A549 (cell line): ENCODE data around the gene NUDCD3. TPM values are rescaled to one million over a fixed set of nuclear protein-coding genes. Genes with fewer than 3 reads are reported as not detected.

Source experiments
- ATAC-seq, 2 experiments: fragments of 200-7000 bp in 1 of 2; fragments of >200 bp in 1 of 2; cut with Nextera tagmentation in 1 of 2; cut with Tn5 transposase in 1 of 2; 3 replicates each; pipeline versions ENCODE4 v1.8.0 to v1.9.1; 2018 to 2020; ENCODE audit warnings: mild to moderate bottlenecking in 1 of 2, moderate library complexity in 1 of 2
- CTCF ChIA-PET: fragments of 300-600 bp; sonication (Branson Sonifier 250); formaldehyde crosslinking; extraction: SDS; loops from one replicate; lab custom pipeline; 2021; ENCODE audit warnings: antibody characterized with exemption, inconsistent platforms; lab: Yijun Ruan, JAX
- POLR2A ChIA-PET: fragments of 350-600 bp; formaldehyde crosslinking; extraction: SDS; loops from one replicate; lab custom pipeline; 2021; ENCODE audit warnings: antibody characterized with exemption, inconsistent platforms; lab: Yijun Ruan, JAX
- DNase-seq, 2 experiments: peaks; one replicate each; pipeline versions ENCODE4 v3.0.0 to v3.0.0-alpha.2; 2011 to 2016; ENCODE audit warnings: low read depth in 1 of 2, low spot score in 1 of 2
- FAIRE-seq: peaks from 2 replicates; lab custom pipeline; 2011; peaks lifted over from hg19 to GRCh38; lab: Jason Lieb, UNC
- H3K27ac ChIP-seq, 2 experiments: fragments of >200 bp; sonication (Bioruptor Twin); formaldehyde crosslinking; 3 replicates each; pipeline ENCODE4 v1.5.1; 2016 to 2017
- H3K4me1 ChIP-seq: fragments of >200 bp; sonication (Bioruptor Twin); formaldehyde crosslinking; 3 replicates; pipeline ENCODE4 v1.6.1; 2016
- H3K4me2 ChIP-seq: fragments of >200 bp; sonication (Bioruptor Twin); formaldehyde crosslinking; 3 replicates; pipeline ENCODE4 v1.6.1; 2016
- H3K4me3 ChIP-seq: fragments of >200 bp; sonication (Bioruptor Twin); formaldehyde crosslinking; 3 replicates; pipeline ENCODE4 v1.5.1; 2016
- H3K9me3 ChIP-seq: fragments of >200 bp; sonication (Bioruptor Twin); formaldehyde crosslinking; 3 replicates; pipeline ENCODE4 v1.6.1; 2016
- EHF ChIP-seq: fragments of 250-450 bp; sonication (Bioruptor Pico); IDR thresholded peaks from 2 replicates; pipeline ENCODE4 v1.5.0; 2020; ENCODE audit warnings: mild to moderate bottlenecking
- FOXS1 ChIP-seq: fragments of 250-450 bp; sonication (Bioruptor Pico); IDR thresholded peaks from 2 replicates; pipeline ENCODE4 v1.5.0; 2020; ENCODE audit warnings: mild to moderate bottlenecking, moderate library complexity
- HEYL ChIP-seq: fragments of 250-450 bp; sonication (Bioruptor Pico); IDR thresholded peaks from 2 replicates; pipeline ENCODE4 v1.8.0; 2021; ENCODE audit warnings: mild to moderate bottlenecking, moderate library complexity
- JUNB ChIP-seq: fragments of >200 bp; sonication (Bioruptor Twin); formaldehyde crosslinking; IDR thresholded peaks from 2 replicates; pipeline ENCODE4 v1.6.1; 2016
- MAFK ChIP-seq: fragments of 450-650 bp; IDR thresholded peaks from 2 replicates; pipeline ENCODE4 v1.6.1; 2014; ENCODE audit not compliant: partially characterized antibody
- NPAS2 ChIP-seq: fragments of 250-450 bp; sonication (Bioruptor Pico); IDR thresholded peaks from 2 replicates; pipeline ENCODE4 v1.8.0; 2022; ENCODE audit warnings: mild to moderate bottlenecking, moderate library complexity, borderline replicate concordance
- PHF8 ChIP-seq: fragments of 200-600 bp; sonication (generic); IDR thresholded peaks from 2 replicates; pipeline ENCODE4 v1.6.1; 2016; ENCODE audit warnings: low read depth, mild to moderate bottlenecking, antibody characterized with exemption, moderate library complexity, borderline replicate concordance
- POLR2AphosphoS2 ChIP-seq: conservative IDR thresholded peaks from 2 replicates; pipeline ENCODE4 v1.6.1; 2012; ENCODE audit warnings: low read length, improper control_type of control experiment, inconsistent platforms
- RAD21 ChIP-seq, 2 experiments: fragments of >200 bp in 1 of 2; sonication (Bioruptor Twin) in 1 of 2; formaldehyde crosslinking in 1 of 2; IDR thresholded peaks in 1 of 2; conservative IDR thresholded peaks in 1 of 2; 2 replicates in 1 of 2; 3 replicates in 1 of 2; pipeline ENCODE4 v1.6.1; 2012 to 2018; ENCODE audit warnings: inconsistent platforms in 1 of 2
- RARB ChIP-seq: fragments of 250-450 bp; sonication (Bioruptor Pico); IDR thresholded peaks from 2 replicates; pipeline ENCODE4 v1.8.0; 2021; ENCODE audit warnings: mild to moderate bottlenecking, moderate library complexity
- RNF2 ChIP-seq: fragments of 200-600 bp; sonication (generic); IDR thresholded peaks from 2 replicates; pipeline ENCODE4 v1.6.1; 2016; ENCODE audit warnings: low read depth, mild to moderate bottlenecking, antibody characterized with exemption, moderate library complexity, borderline replicate concordance
- SREBF2 ChIP-seq: fragments of 450-650 bp; IDR thresholded peaks from 2 replicates; pipeline ENCODE4 v1.6.1; 2014; ENCODE audit warnings: mild to moderate bottlenecking, moderate library complexity
- TFCP2L1 ChIP-seq: fragments of 250-450 bp; sonication (Bioruptor Pico); IDR thresholded peaks from 2 replicates; pipeline ENCODE4 v1.5.0; 2021; ENCODE audit warnings: mild to moderate bottlenecking
- ZC3H11A ChIP-seq: fragments of 450-650 bp; IDR thresholded peaks from 2 replicates; pipeline ENCODE4 v1.6.1; 2014; ENCODE audit warnings: antibody characterized with exemption, mild to moderate bottlenecking
- ZNF302 ChIP-seq: fragments of 250-450 bp; sonication (Bioruptor Pico); IDR thresholded peaks from 2 replicates; pipeline ENCODE4 v1.9.0; 2021; ENCODE audit warnings: inconsistent platforms, mild to moderate bottlenecking, moderate library complexity
- WGBS: methylation state at CpG from one replicate; pipeline ENCODE4 v1.1.6; 2017; ENCODE audit errors: missing lambda C conversion rate; 5-methylcytosine and 5-hydroxymethylcytosine counted together
- polyA plus RNA-seq, 4 experiments: library from polyadenylated mRNA; depleted of rRNA in 3 of 4; stranded (reverse); fragments of >200 nt; fragmentation: RNase III in 1 of 4; extraction: RNeasy Plus Mini Kit Qiagen cat#74134 plus additional on column Dnase treatment in 1 of 4; gene quantifications; 2 replicates in 3 of 4; 3 replicates in 1 of 4; pipeline ENCODE4 v1.2.3, GENCODE V29; 2011 to 2017
- TF ChIP-seq, protein P1 (sequence below): fragments of >200 bp; sonication (Bioruptor Twin); formaldehyde crosslinking; IDR thresholded peaks from 2 replicates; pipeline ENCODE4 v1.6.1; 2016
- TF ChIP-seq, protein P2 (sequence below): fragments of >200 bp; sonication (Bioruptor Twin); formaldehyde crosslinking; IDR thresholded peaks from 3 replicates; pipeline ENCODE4 v1.5.1; 2016
- TF ChIP-seq, protein P3 (sequence below): IDR thresholded peaks from 2 replicates; pipeline ENCODE4 v1.6.1; 2012

Gene NUDCD3
- polyA plus RNA-seq, 2 of the 4 experiments (the other 2 are of a cell fraction) = 44.3 to 66.3 TPM

DNA sequence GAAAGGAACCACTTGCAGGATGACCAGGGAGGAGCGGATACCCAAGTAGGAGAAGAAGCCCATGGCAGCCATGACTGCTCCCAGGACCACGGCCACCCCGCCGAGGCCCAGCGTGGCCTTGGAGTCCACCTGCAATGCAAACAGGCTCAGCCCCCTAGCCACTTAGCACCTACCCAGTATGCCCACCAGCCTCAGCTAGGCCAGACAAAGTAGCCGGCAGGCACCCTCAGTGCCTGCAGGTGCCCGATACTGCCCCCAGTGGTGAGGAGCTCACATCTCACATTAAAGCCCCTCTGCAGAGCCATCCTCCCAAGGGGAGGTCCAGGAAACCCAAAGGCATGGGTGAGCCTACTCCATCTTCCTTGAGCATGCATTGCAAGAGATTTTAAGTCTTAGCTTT lies 44.0 kb upstream of the NUDCD3 start:
- Histone ChIP-seq H3K9me3 (no peaks in the 10 kb centered on the region), H3K4me3 (no peak overlapping the region), H3K4me1 (no peaks in the 10 kb centered on the region), H3K27ac (no peak overlapping the region), H3K4me2 (no peak overlapping the region)
- ATAC-seq = peak; percentile 72 to 92
- ChIA-PET POLR2A (interaction anchor here (1.0 kb wide), 1 partner anchor 44 kb away, joined by 3 read pairs; no protein-coding TSS in a partner anchor), CTCF (interaction anchor here (0.8 to 2.5 kb wide), 9 partner anchors 10 to 293 kb away, joined by 3 to 15 read pairs (median 4); no protein-coding TSS in a partner anchor)
- no peak for FAIRE-seq
- peak; percentile 56 to 91 for DNase-seq
- WGBS = 67% methylated on average over 7 of the region's 7 CpGs
- TF ChIP-seq RAD21 (conservative IDR thresholded peaks at IDR 0.05 in 1 of 2, IDR thresholded peaks at IDR 0.05 in 1 of 2) (peak in 1 of 2 experiments; percentile 16; a peak in 1 of 5 replicates), RARB (CRISPR knock-in tag) (no peak), EHF (CRISPR knock-in tag) (no peak), TFCP2L1 (no peak), ZNF302 (CRISPR knock-in tag) (no peak), JUNB (no peak), MAFK (no peak), POLR2AphosphoS2 (no peak)
- TF ChIP-seq, protein P1, sequence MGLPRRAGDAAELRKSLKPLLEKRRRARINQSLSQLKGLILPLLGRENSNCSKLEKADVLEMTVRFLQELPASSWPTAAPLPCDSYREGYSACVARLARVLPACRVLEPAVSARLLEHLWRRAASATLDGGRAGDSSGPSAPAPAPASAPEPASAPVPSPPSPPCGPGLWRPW = no peak
- TF ChIP-seq, protein P2, sequence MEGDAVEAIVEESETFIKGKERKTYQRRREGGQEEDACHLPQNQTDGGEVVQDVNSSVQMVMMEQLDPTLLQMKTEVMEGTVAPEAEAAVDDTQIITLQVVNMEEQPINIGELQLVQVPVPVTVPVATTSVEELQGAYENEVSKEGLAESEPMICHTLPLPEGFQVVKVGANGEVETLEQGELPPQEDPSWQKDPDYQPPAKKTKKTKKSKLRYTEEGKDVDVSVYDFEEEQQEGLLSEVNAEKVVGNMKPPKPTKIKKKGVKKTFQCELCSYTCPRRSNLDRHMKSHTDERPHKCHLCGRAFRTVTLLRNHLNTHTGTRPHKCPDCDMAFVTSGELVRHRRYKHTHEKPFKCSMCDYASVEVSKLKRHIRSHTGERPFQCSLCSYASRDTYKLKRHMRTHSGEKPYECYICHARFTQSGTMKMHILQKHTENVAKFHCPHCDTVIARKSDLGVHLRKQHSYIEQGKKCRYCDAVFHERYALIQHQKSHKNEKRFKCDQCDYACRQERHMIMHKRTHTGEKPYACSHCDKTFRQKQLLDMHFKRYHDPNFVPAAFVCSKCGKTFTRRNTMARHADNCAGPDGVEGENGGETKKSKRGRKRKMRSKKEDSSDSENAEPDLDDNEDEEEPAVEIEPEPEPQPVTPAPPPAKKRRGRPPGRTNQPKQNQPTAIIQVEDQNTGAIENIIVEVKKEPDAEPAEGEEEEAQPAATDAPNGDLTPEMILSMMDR = peak; percentile 30; the same call in 2 of the 3 replicates

DNA sequence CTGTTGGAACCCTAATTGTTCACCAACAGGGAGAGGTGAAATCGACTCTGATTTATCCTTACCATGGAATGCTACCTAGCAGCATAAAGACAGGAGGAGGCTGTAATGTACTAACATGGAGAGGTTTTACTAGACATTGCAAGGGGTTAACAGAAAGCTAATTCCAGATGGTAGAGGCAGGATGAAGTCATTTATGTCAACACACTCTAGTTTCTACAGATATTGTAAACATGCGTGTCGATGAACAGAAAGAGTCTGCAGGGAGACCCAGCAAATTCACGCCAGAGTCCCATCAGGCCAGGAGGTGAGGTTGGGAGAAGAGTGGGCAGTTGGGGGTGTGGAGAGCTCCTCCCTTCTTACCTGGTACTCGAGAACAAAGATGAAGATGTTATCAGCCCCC lies 43.6 kb upstream of the NUDCD3 start:
- no peak overlapping the region for H3K4me2 ChIP-seq
- no peak overlapping the region for H3K27ac ChIP-seq
- H3K9me3 ChIP-seq = no peaks in the 10 kb centered on the region
- no peak overlapping the region for H3K4me3 ChIP-seq
- TF ChIP-seq, protein P3, sequence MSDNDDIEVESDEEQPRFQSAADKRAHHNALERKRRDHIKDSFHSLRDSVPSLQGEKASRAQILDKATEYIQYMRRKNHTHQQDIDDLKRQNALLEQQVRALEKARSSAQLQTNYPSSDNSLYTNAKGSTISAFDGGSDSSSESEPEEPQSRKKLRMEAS = no peak
- TF ChIP-seq FOXS1 (CRISPR knock-in tag) (no peak), NPAS2 (CRISPR knock-in tag) (no peak), RNF2 (no peak), MAFK (no peak), SREBF2 (no peak), HEYL (no peak), PHF8 (no peak), ZC3H11A (no peak), POLR2AphosphoS2 (no peak)
- TF ChIP-seq, protein P1 = no peak
- TF ChIP-seq, protein P2 = no peak
- TF ChIP-seq, all 56 proteins: peak for 0
- DNase-seq (no peak), FAIRE-seq (no peak), ATAC-seq (no peak)
- no peaks in the 10 kb centered on the region for H3K4me1 ChIP-seq
- CTCF ChIA-PET = interaction anchor here (0.8 to 2.5 kb wide), 7 partner anchors 10 to 37 kb away, joined by 3 to 15 read pairs (median 5); no protein-coding TSS in a partner anchor
- 53% methylated on average over 5 of the region's 5 CpGs for WGBS
- POLR2A ChIA-PET = interaction anchor here (1.0 kb wide), 1 partner anchor 43 kb away, joined by 3 read pairs; no protein-coding TSS in a partner anchor
